ENCODE measurements around the gene SERPINA5. TPM values are rescaled to one million over a fixed set of nuclear protein-coding genes. Genes with fewer than 3 reads are reported as not detected.
A peak's percentile ranks its signal among the peaks of the same experiment; 100 is the strongest.

SERPINA5 gene
- total RNA-seq, 6 experiments from 2014 or later, result 24.7 to 317 (median 167) TPM

DNA sequence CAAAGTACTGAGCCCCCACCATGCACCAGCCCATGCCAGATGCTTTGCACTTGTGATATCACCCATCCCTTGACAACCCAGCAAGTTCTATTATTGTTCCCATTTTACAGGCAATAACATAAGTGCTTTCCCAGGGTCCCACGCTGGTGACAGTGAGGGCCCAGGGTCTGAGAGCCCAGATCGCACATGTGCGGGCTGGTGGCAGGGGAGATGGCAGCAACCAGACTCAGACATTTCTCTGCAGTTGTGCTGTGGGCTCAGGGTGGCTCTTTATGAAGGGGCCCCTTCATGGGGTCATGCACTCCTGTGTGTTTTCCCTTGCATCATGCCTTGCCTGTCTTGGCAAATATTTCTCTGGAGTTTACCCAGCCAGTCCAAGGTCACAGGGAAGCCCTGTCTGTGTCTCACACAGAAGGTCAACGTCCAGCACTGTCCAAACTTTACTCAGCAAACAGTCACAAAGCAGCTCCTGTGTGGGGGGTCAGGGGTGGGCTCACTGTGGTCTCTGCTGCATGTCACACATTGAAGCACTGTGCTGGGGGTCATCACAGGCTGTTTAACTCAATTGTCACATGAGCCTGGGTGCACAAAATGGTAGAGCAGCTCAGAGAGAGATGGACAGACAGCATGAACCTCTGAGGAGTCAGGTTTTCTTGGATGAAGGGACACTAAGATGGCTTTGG is 12.7 kb downstream of the SERPINA5 start:
- H3K27me3 ChIP-seq, result no peaks in the 10 kb centered on the region
- H3K27ac ChIP-seq, result peak overlapping the region in 2 of 3 donors; percentile 9 to 53
- TF ChIP-seq, protein P1, sequence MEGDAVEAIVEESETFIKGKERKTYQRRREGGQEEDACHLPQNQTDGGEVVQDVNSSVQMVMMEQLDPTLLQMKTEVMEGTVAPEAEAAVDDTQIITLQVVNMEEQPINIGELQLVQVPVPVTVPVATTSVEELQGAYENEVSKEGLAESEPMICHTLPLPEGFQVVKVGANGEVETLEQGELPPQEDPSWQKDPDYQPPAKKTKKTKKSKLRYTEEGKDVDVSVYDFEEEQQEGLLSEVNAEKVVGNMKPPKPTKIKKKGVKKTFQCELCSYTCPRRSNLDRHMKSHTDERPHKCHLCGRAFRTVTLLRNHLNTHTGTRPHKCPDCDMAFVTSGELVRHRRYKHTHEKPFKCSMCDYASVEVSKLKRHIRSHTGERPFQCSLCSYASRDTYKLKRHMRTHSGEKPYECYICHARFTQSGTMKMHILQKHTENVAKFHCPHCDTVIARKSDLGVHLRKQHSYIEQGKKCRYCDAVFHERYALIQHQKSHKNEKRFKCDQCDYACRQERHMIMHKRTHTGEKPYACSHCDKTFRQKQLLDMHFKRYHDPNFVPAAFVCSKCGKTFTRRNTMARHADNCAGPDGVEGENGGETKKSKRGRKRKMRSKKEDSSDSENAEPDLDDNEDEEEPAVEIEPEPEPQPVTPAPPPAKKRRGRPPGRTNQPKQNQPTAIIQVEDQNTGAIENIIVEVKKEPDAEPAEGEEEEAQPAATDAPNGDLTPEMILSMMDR (IDR thresholded peaks at IDR 0.05), result no peak
- TF ChIP-seq POLR2A (IDR thresholded peaks at IDR 0.05), result no peak
- 29% methylated on average over 4 of the region's 4 CpGs for WGBS (ENCODE audit: insufficient coverage, low coverage, low lambda C conversion rate, missing lambda C conversion rate)
- intact Hi-C loops (cut with DNase I), result no loop called here
- DNase-seq (peak in 1 of 3 donors; percentile 89), ATAC-seq (peak; percentile 61 to 77 (median 68))
- H3K4me1 ChIP-seq, result peaks cover 0 to 47% (median 19%) of the 10 kb centered on the region in 4 donors
- H3K9me3 ChIP-seq, result no peaks in the 10 kb centered on the region
- peaks cover 0 to 24% (median 7%) of the 10 kb centered on the region in 4 donors for H3K36me3 ChIP-seq
- H3K4me3 ChIP-seq, result peak overlapping the region in 2 of 3 donors; percentile 18 to 75

DNA sequence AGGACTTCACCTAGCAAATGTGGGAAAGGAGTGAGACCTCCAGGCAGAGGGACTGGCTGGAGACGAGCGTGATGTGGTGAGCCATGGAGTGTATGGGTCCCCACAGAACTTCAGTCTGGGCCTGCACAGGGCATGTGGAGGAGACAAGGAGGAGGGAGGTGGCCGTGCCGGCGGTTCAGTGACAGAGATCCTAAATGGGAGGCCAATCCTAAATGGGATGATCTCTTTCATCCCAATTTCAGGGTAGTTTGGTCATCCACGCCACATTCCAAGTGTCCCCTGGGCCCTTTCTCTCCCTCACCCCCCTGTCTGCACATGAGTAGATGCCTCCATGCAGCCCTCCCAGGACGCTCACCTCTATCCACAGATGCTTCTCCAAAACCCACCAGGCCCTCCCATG is 13.2 kb downstream of the SERPINA5 start:
- TF ChIP-seq, protein P1 (IDR thresholded peaks at IDR 0.05), result no peak
- TF ChIP-seq POLR2A (IDR thresholded peaks at IDR 0.05), result no peak
- ATAC-seq (peak; percentile 3 to 39 (median 13)), DNase-seq (no peak)
- Histone ChIP-seq H3K4me3 (peak overlapping the region in 2 of 3 donors; percentile 18 to 75), H3K9me3 (no peaks in the 10 kb centered on the region), H3K4me1 (peaks cover 0 to 52% (median 20%) of the 10 kb centered on the region in 4 donors), H3K36me3 (peaks cover 0 to 21% (median 4%) of the 10 kb centered on the region in 4 donors), H3K27ac (peak overlapping the region in 2 of 3 donors; percentile 9 to 53), H3K27me3 (no peaks in the 10 kb centered on the region)
- intact Hi-C loops (cut with DNase I), result no loop called here
- 49% methylated on average over 3 of the region's 7 CpGs for WGBS (ENCODE audit: insufficient coverage, low coverage, low lambda C conversion rate, missing lambda C conversion rate)

DNA sequence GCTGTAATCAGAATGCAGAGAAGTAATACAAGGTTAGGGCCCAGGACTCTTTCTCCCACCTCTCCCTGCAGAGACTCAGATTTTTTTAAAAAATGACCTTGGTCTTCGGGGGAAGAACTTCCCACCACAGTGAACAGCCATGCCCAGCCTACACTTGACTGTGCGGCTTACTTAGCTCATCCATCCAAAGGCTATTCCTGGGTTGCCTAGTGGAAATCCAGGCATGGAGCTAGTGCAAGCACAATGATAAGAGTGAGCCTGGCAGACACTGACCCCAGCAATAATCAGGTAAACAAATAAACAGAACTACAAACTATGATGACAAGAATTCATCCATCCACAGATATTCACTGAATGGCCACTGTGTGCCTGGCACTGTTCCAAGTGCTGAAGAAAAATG is 14.7 kb downstream of the SERPINA5 start:
- intact Hi-C loops (cut with DNase I), result no loop called here
- H3K4me3 ChIP-seq, result peak overlapping the region in 1 of 3 donors; percentile 75
- H3K27me3 ChIP-seq, result no peaks in the 10 kb centered on the region
- no peak for TF ChIP-seq POLR2A (IDR thresholded peaks at IDR 0.05)
- TF ChIP-seq, protein P1 (IDR thresholded peaks at IDR 0.05), result no peak
- H3K36me3 ChIP-seq, result peaks cover 0 to 11% (median 3%) of the 10 kb centered on the region in 4 donors
- ATAC-seq, result no peak
- peak overlapping the region in 1 of 3 donors; percentile 53 for H3K27ac ChIP-seq
- WGBS (ENCODE audit: insufficient coverage, low coverage, low lambda C conversion rate, missing lambda C conversion rate), result 35% methylated on average over 2 of the region's 2 CpGs
- DNase-seq, result no peak
- no peaks in the 10 kb centered on the region for H3K9me3 ChIP-seq
- H3K4me1 ChIP-seq, result peaks cover 0 to 67% (median 25%) of the 10 kb centered on the region in 4 donors

DNA sequence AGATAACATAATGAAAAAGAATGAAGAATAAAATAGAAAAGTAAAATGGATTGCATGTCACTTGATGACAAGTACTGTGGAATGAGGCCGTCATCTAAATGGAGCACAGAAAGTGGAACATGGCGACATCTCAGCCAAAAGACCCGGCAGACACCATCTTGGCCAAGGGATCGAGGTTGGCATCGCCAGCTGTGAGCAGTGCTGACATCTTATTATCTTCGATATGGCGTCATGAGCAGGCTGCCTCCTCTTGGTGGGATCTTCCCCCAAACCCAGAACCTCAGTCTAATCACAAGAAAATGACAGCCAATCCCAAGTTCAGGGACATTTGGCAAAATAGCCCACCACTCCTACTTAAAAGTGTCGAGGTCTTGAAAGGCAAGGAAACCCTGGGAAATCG is 15.1 kb downstream of the SERPINA5 start:
- ATAC-seq (no peak), DNase-seq (no peak)
- TF ChIP-seq POLR2A (IDR thresholded peaks at IDR 0.05), result no peak
- TF ChIP-seq, protein P1 (IDR thresholded peaks at IDR 0.05), result no peak
- no peaks in the 10 kb centered on the region for H3K27me3 ChIP-seq
- WGBS (ENCODE audit: insufficient coverage, low coverage, low lambda C conversion rate, missing lambda C conversion rate), result 86% methylated on average over 6 of the region's 9 CpGs
- H3K27ac ChIP-seq, result peak overlapping the region in 1 of 3 donors; percentile 85
- H3K4me1 ChIP-seq, result peaks cover 0 to 70% (median 26%) of the 10 kb centered on the region in 4 donors
- peak overlapping the region in 1 of 3 donors; percentile 75 for H3K4me3 ChIP-seq
- intact Hi-C loops (cut with DNase I), result no loop called here
- H3K9me3 ChIP-seq, result no peaks in the 10 kb centered on the region
- peaks cover 0 to 11% (median 3%) of the 10 kb centered on the region in 4 donors for H3K36me3 ChIP-seq

All from right lobe of liver (tissue), 6 donors.